ENCODE data around the gene TBX2. TPM values are rescaled to one million over a fixed set of nuclear protein-coding genes. Genes with fewer than 3 reads are reported as not detected.
A peak's percentile ranks its signal among the peaks of the same experiment; 100 is the strongest.

The TBX2 gene
- total and polyA plus RNA-seq, 10 of the 15 experiments (the other 5 are each of a cell fraction or from before 2014, with no cell fraction given), result 0.13 TPM; not detected in 9

DNA sequence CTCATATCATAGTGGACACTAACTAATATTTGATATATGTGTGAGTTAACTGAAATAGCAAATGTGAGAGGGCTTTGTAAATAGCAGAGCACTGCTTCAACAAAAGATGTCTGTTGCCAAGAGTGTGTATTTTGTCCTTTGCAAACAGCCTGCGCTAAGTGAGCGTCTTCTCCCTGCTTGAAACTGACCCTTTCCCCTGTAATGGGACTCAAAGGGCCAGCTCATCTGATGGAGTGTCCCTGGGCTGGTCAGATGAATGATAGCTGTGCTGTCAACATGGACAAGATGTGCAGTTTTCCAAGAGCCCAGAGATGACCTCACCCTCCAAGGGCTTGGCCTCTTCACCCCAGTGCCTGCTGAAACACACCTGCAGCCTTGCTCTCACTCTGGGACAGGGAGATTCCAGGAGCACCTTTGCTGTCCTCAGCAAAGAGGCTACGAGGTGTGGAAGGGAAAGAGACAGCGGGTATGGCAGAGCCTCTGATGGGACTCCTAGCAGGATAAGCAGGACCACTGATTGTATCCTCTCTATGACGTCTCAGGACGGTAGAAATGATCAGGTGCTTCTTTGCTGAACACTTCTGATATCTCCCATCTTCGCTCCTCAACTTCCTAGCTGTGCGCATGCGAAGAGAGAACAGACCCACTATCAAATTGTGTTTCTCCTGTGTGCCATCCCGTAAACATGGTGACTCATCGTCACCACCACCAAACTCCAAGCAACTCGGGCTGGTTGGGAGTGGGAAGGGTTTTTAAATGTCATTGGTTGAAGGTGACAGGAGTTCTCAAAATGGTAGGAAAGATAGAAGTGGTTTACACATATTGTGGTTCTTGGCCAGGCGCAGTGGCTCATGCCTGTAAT lies 35.8 kb upstream of the TBX2 start:
- ATAC-seq, result no peak
- no peak for TF ChIP-seq ESRRA (IDR thresholded peaks at IDR 0.05; ENCODE audit: low read length)
- no peak for TF ChIP-seq NBN (IDR thresholded peaks at IDR 0.05)
- TF ChIP-seq ETV6 (conservative IDR thresholded peaks at IDR 0.05 in 1 of 2, IDR thresholded peaks at IDR 0.05 in 1 of 2; ENCODE audit: borderline replicate concordance in 1 of 2, low read depth in 1 of 2), result peak in 1 of 2 experiments; percentile 31; a peak in 1 of 4 replicates
- ChIA-PET RAD21 (ENCODE audit: unreplicated experiment) (no interaction called here), POLR2A (no interaction called here), CTCF (interaction anchor here (0.6 kb wide), 1 partner anchor 9 kb away, joined by 3 read pairs; no protein-coding TSS in a partner anchor), SMC1A (ENCODE audit: uncharacterized antibody, unreplicated experiment) (no interaction called here)
- Histone ChIP-seq H3K27ac (ENCODE audit: control insufficient read depth, insufficient read depth) (no peak overlapping the region), H3K4me1 (ENCODE audit: control insufficient read depth, insufficient read depth, low read length) (no peaks in the 10 kb centered on the region), H3K27me3 (replicated peaks in 1 of 2; ENCODE audit: control insufficient read depth in 2 of 2, insufficient read depth in 2 of 2, low read length in 1 of 2) (no peaks in the 10 kb centered on the region), H4K20me1 (ENCODE audit: control insufficient read depth, insufficient read depth) (no peaks in the 10 kb centered on the region), H2AFZ (ENCODE audit: control insufficient read depth, low read depth, low read length) (no peak overlapping the region), H3K9me3 (replicated peaks; ENCODE audit: control insufficient read depth, insufficient read depth, low read length) (no peaks in the 10 kb centered on the region), H3K36me3 (ENCODE audit: control insufficient read depth in 2 of 2, insufficient read depth in 2 of 2, low read length in 1 of 2) (no peaks in the 10 kb centered on the region), H3K4me2 (ENCODE audit: control insufficient read depth, insufficient read depth) (no peak overlapping the region), H3K9ac (ENCODE audit: control insufficient read depth, insufficient read depth, low read length) (no peak overlapping the region), H3K79me2 (ENCODE audit: control insufficient read depth, insufficient read depth, low read length) (no peaks in the 10 kb centered on the region), H3K4me3 (no peak overlapping the region)
- intact Hi-C loops (cut with micrococcal nuclease; ENCODE audit: unreplicated experiment), result loop anchor here (10.0 kb wide), 1 partner anchor 639 kb away; no protein-coding TSS in a partner anchor
- in situ Hi-C loops (cut with MboI), result no loop called here
- 35% methylated on average over 13 of the region's 13 CpGs for WGBS (ENCODE audit: insufficient coverage, insufficient replicate concordance, low lambda C conversion rate, missing lambda C conversion rate)
- no TSS peak for BruUV-seq (replicated peaks)
- DNase-seq (ENCODE audit: low read depth, low spot score), result no peak
- no peak for FAIRE-seq

DNA sequence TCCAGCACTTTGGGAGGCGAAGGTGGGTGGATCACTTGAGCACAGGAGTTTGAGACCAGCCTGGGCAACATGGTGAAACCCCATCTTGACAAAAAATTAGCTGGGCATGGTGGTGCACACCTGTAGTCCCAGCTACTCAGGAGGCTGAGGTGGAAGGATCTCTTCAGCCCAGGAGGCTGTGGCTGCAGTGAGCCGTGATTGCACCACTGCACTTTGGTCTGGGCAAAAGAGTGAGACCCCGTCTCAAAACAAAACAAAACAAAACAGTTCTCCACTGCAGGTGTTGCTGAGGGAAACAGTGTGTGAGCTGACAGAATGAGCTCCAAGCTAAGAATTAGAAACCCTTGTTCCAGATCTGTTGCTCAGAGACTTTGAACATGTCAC lies 35.2 kb upstream of the TBX2 start:
- POLR2A ChIA-PET, result no interaction called here
- RAD21 ChIA-PET (ENCODE audit: unreplicated experiment), result no interaction called here
- TF ChIP-seq ETV6 (conservative IDR thresholded peaks at IDR 0.05 in 1 of 2, IDR thresholded peaks at IDR 0.05 in 1 of 2; ENCODE audit: borderline replicate concordance in 1 of 2, low read depth in 1 of 2), result no peak; a peak in 1 of 4 replicates
- no peak for TF ChIP-seq TCF7 (IDR thresholded peaks at IDR 0.05; ENCODE audit: borderline replicate concordance)
- no peak for TF ChIP-seq CEBPB (IDR thresholded peaks at IDR 0.05; ENCODE audit: borderline replicate concordance in 1 of 2, low read depth in 2 of 2, low read length in 2 of 2)
- no peak for TF ChIP-seq HDAC6 (IDR thresholded peaks at IDR 0.05; ENCODE audit: unreplicated experiment)
- no peak for TF ChIP-seq KLF5 (IDR thresholded peaks at IDR 0.05; ENCODE audit: partially characterized antibody)
- no peak for TF ChIP-seq EZH2 (IDR thresholded peaks at IDR 0.05; ENCODE audit: borderline replicate concordance, control insufficient read depth, low read depth, low read length)
- TF ChIP-seq RAD51 (IDR thresholded peaks at IDR 0.05), result no peak
- TF ChIP-seq BCL11A (IDR thresholded peaks at IDR 0.05; ENCODE audit: low read depth, low read length), result no peak
- TF ChIP-seq MXI1 (IDR thresholded peaks at IDR 0.05; ENCODE audit: low read depth, low read length), result no peak
- no peak for TF ChIP-seq BACH1 (IDR thresholded peaks at IDR 0.05; ENCODE audit: borderline replicate concordance)
- no peak for TF ChIP-seq YBX1 (IDR thresholded peaks at IDR 0.05)
- TF ChIP-seq, protein P1, sequence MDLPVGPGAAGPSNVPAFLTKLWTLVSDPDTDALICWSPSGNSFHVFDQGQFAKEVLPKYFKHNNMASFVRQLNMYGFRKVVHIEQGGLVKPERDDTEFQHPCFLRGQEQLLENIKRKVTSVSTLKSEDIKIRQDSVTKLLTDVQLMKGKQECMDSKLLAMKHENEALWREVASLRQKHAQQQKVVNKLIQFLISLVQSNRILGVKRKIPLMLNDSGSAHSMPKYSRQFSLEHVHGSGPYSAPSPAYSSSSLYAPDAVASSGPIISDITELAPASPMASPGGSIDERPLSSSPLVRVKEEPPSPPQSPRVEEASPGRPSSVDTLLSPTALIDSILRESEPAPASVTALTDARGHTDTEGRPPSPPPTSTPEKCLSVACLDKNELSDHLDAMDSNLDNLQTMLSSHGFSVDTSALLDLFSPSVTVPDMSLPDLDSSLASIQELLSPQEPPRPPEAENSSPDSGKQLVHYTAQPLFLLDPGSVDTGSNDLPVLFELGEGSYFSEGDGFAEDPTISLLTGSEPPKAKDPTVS (IDR thresholded peaks at IDR 0.05; ENCODE audit: low read depth, low read length), result no peak
- TF ChIP-seq SIX5 (IDR thresholded peaks at IDR 0.05; ENCODE audit: low read depth, low read length, severe bottlenecking), result no peak
- TF ChIP-seq DPF2 (IDR thresholded peaks at IDR 0.05), result no peak
- TF ChIP-seq POLR2AphosphoS5 (IDR thresholded peaks at IDR 0.05; ENCODE audit: low read length), result no peak

More for the DNA sequence above, 35.2 kb upstream of the TBX2 start:
- intact Hi-C loops (cut with micrococcal nuclease; ENCODE audit: unreplicated experiment), result loop anchor here (10.0 kb wide), 1 partner anchor 640 kb away; no protein-coding TSS in a partner anchor
- ATAC-seq (no peak), DNase-seq (ENCODE audit: low read depth, low spot score) (no peak), FAIRE-seq (no peak)
- H3K36me3 ChIP-seq (ENCODE audit: control insufficient read depth in 2 of 2, insufficient read depth in 2 of 2, low read length in 1 of 2), result no peaks in the 10 kb centered on the region
- no peaks in the 10 kb centered on the region for H3K4me1 ChIP-seq (ENCODE audit: control insufficient read depth, insufficient read depth, low read length)
- SMC1A ChIA-PET (ENCODE audit: uncharacterized antibody, unreplicated experiment), result no interaction called here
- H3K27ac ChIP-seq (ENCODE audit: control insufficient read depth, insufficient read depth), result no peak overlapping the region
- no peaks in the 10 kb centered on the region for H3K27me3 ChIP-seq (replicated peaks in 1 of 2; ENCODE audit: control insufficient read depth in 2 of 2, insufficient read depth in 2 of 2, low read length in 1 of 2)
- H3K9me3 ChIP-seq (replicated peaks; ENCODE audit: control insufficient read depth, insufficient read depth, low read length), result no peaks in the 10 kb centered on the region
- H4K20me1 ChIP-seq (ENCODE audit: control insufficient read depth, insufficient read depth), result no peaks in the 10 kb centered on the region
- WGBS (ENCODE audit: insufficient coverage, insufficient replicate concordance, low lambda C conversion rate, missing lambda C conversion rate), result 2% methylated on average over 3 of the region's 3 CpGs
- H2AFZ ChIP-seq (ENCODE audit: control insufficient read depth, low read depth, low read length), result no peak overlapping the region
- in situ Hi-C loops (cut with MboI), result no loop called here
- no peak overlapping the region for H3K4me3 ChIP-seq
- CTCF ChIA-PET, result no interaction called here
- H3K4me2 ChIP-seq (ENCODE audit: control insufficient read depth, insufficient read depth), result no peak overlapping the region
- H3K79me2 ChIP-seq (ENCODE audit: control insufficient read depth, insufficient read depth, low read length), result no peaks in the 10 kb centered on the region
- H3K9ac ChIP-seq (ENCODE audit: control insufficient read depth, insufficient read depth, low read length), result no peak overlapping the region
- no TSS peak for BruUV-seq (replicated peaks)
